OCI-LY1 (cell line): ENCODE measurements around the gene OR4D11.

Experiments
- EZH2 ChIP-seq: fragments of 200-600 bp; sonication (generic), shearing (Covaris generic); IDR thresholded peaks from 2 replicates; pipeline ENCODE4 v1.8.0; 2017; ENCODE audit warnings: borderline replicate concordance, mixed run types, mild to moderate bottlenecking, antibody characterized with exemption, low read length, moderate library complexity, mixed read lengths
- TF ChIP-seq, protein P1 (sequence below): fragments of 200-600 bp; sonication (generic), shearing (Covaris generic); IDR thresholded peaks from 2 replicates; pipeline ENCODE4 v1.5.1; 2017; ENCODE audit warnings: mild to moderate bottlenecking, antibody characterized with exemption, low read length, moderate library complexity, mixed read lengths

DNA sequence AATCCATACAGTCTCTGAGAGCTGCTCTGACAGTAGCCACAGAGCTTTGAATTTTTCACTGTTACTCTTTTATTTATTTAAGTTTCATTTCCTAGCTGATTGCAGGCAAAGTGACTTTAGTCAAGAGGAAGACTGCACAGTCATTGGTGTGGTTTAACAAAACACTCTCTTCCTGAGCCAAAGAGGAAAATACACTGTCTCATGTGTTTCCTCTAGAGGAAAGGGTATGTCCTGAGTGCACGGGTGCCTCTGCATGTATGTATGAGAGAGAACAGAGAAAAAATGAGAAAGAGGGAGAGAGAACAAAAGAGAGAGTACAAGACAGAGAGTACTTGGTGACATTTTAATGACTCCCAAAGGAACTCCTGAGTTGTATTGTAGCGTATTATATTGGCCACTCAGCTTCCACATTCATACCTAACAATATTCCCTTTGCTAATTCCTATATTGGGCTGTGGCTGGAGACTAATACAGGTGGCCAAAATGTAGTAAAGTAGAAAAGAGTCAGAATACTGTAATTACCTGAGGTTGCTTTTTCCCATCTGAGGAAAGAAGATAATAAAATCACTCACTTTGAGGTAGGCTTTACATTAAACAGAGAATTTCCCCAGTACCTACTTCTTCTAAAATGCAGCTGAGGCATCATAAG lies 7.7 kb downstream of the OR4D11 start, which contains the start of gene OR4D9:
- TF ChIP-seq, protein P1, sequence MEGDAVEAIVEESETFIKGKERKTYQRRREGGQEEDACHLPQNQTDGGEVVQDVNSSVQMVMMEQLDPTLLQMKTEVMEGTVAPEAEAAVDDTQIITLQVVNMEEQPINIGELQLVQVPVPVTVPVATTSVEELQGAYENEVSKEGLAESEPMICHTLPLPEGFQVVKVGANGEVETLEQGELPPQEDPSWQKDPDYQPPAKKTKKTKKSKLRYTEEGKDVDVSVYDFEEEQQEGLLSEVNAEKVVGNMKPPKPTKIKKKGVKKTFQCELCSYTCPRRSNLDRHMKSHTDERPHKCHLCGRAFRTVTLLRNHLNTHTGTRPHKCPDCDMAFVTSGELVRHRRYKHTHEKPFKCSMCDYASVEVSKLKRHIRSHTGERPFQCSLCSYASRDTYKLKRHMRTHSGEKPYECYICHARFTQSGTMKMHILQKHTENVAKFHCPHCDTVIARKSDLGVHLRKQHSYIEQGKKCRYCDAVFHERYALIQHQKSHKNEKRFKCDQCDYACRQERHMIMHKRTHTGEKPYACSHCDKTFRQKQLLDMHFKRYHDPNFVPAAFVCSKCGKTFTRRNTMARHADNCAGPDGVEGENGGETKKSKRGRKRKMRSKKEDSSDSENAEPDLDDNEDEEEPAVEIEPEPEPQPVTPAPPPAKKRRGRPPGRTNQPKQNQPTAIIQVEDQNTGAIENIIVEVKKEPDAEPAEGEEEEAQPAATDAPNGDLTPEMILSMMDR: no peak
- TF ChIP-seq EZH2: no peak
